ENCODE data around the gene RNU1-1.
"Not testable (repeated sequence)": the region's sequence is repeated elsewhere in the genome, so short reads cannot be mapped to it uniquely, and the experiment has no call there.

The RNU1-1 gene

GRCh38 chr1:16498573-16499413 is 15.3 kb downstream of the RNU1-1 start:
- peak; percentile 86 for DNase-seq (ENCODE audit: extremely low spot score, insufficient read length, low read depth)
- peak; percentile 74 for FAIRE-seq

GRCh38 chr1:16498047-16498446 is 16.0 kb downstream of the RNU1-1 start:
- FAIRE-seq; DNase-seq (ENCODE audit: extremely low spot score, insufficient read length, low read depth): not testable (repeated sequence)

GRCh38 chr1:16497474-16497904 is 16.6 kb downstream of the RNU1-1 start:
- not testable (repeated sequence) for FAIRE-seq; DNase-seq (ENCODE audit: extremely low spot score, insufficient read length, low read depth)

- not testable (repeated sequence) for DNase-seq (ENCODE audit: extremely low spot score, insufficient read length, low read depth); FAIRE-seq
Measured at GRCh38 chr1:16493731-16494130, 20.4 kb downstream of the RNU1-1 start.

- not testable (repeated sequence) for FAIRE-seq; DNase-seq (ENCODE audit: extremely low spot score, insufficient read length, low read depth)
Measured at GRCh38 chr1:16492937-16493336, 21.1 kb downstream of the RNU1-1 start.

- no peak for DNase-seq (ENCODE audit: extremely low spot score, insufficient read length, low read depth)
- no peak for FAIRE-seq
Measured at GRCh38 chr1:16491056-16491675, 22.9 kb downstream of the RNU1-1 start.

GRCh38 chr1:16489195-16489880 is 24.7 kb downstream of the RNU1-1 start:
- not testable (repeated sequence) for DNase-seq (ENCODE audit: extremely low spot score, insufficient read length, low read depth); FAIRE-seq

GRCh38 chr1:16487011-16487410 is 27.1 kb downstream of the RNU1-1 start:
- not testable (repeated sequence) for DNase-seq (ENCODE audit: extremely low spot score, insufficient read length, low read depth); FAIRE-seq

- not testable (repeated sequence) for FAIRE-seq; DNase-seq (ENCODE audit: extremely low spot score, insufficient read length, low read depth)
Measured at GRCh38 chr1:16486316-16486715, 27.8 kb downstream of the RNU1-1 start.

GRCh38 chr1:16484931-16485330 is 29.2 kb downstream of the RNU1-1 start:
- FAIRE-seq (no peak), DNase-seq (ENCODE audit: extremely low spot score, insufficient read length, low read depth) (no peak)

- FAIRE-seq (no peak), DNase-seq (ENCODE audit: extremely low spot score, insufficient read length, low read depth) (no peak)
Measured at GRCh38 chr1:16484501-16484835, 29.6 kb downstream of the RNU1-1 start.

- not testable (repeated sequence) for DNase-seq (ENCODE audit: extremely low spot score, insufficient read length, low read depth); FAIRE-seq
Measured at GRCh38 chr1:16483639-16484500, 30.2 kb downstream of the RNU1-1 start.

GRCh38 chr1:16483146-16483545 is 30.9 kb downstream of the RNU1-1 start:
- FAIRE-seq, result not testable (repeated sequence)

GRCh38 chr1:16478091-16478490 is 36.0 kb downstream of the RNU1-1 start:
- no peak for FAIRE-seq

More at GRCh38 chr1:16483146-16483545, 30.9 kb downstream of the RNU1-1 start:
- not testable (repeated sequence) for DNase-seq (ENCODE audit: extremely low spot score, insufficient read length, low read depth)

GRCh38 chr1:16475771-16476770 is 38.0 kb downstream of the RNU1-1 start:
- not testable (repeated sequence) for FAIRE-seq; DNase-seq (ENCODE audit: extremely low spot score, insufficient read length, low read depth)

More at GRCh38 chr1:16478091-16478490, 36.0 kb downstream of the RNU1-1 start:
- no peak for DNase-seq (ENCODE audit: extremely low spot score, insufficient read length, low read depth)

GRCh38 chr1:16474891-16475290 is 39.2 kb downstream of the RNU1-1 start:
- not testable (repeated sequence) for DNase-seq (ENCODE audit: extremely low spot score, insufficient read length, low read depth); FAIRE-seq

- FAIRE-seq, result no peak
- no peak for DNase-seq (ENCODE audit: extremely low spot score, insufficient read length, low read depth)
Measured at GRCh38 chr1:16474166-16474800, 39.8 kb downstream of the RNU1-1 start.

- no peak for FAIRE-seq
Measured at GRCh38 chr1:16468558-16468957, 45.5 kb downstream of the RNU1-1 start.

More at GRCh38 chr1:16468558-16468957, 45.5 kb downstream of the RNU1-1 start:
- DNase-seq (ENCODE audit: extremely low spot score, insufficient read length, low read depth), result no peak
